ENCODE data around the gene UPK1B. TPM values are rescaled to one million over a fixed set of nuclear protein-coding genes. Genes with fewer than 3 reads are reported as not detected.
A peak's percentile ranks its signal among the peaks of the same experiment; 100 is the strongest.

The UPK1B gene
- polyA plus RNA-seq, 2 of the 4 experiments (the other 2 are of a cell fraction), result 7.1 to 36.7 TPM

DNA sequence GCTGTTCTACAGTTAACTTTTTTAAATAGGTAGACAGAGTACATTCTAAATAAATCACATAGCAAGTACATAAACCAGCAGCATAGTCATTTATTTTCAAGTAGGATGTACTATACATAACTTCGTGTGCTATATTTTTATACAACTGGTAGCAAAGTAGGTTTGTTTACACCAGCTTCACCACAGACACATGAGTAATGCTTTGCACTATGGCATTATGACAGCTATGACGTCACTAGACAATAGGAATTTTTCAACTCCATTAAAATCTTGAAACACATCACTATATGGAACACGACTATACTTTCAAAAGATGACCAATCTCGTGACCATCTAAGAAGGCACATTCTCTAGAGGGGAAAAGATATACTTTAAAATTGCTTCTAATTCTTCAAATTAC, 23.9 kb upstream of the UPK1B start:
- CTCF ChIA-PET, result interaction anchor here (0.9 to 1.3 kb wide), 3 partner anchors 8 to 265 kb away, joined by 4 to 5 read pairs (median 4); no protein-coding TSS in a partner anchor
- WGBS (ENCODE audit: missing lambda C conversion rate), result 21% methylated on average over 4 of the region's 4 CpGs
- peak overlapping the region; percentile 45 to 78 for H3K27ac ChIP-seq
- H3K9me3 ChIP-seq, result peaks cover 16% of the 10 kb centered on the region; the same call in 2 of the 3 replicates
- peak overlapping the region; percentile 43 for H3K4me2 ChIP-seq
- TF ChIP-seq PHF8 (IDR thresholded peaks at IDR 0.05; ENCODE audit: borderline replicate concordance, low read depth) (no peak), FOSL2 (IDR thresholded peaks at IDR 0.05) (no peak), FOSL2 (CRISPR knock-in tag; IDR thresholded peaks at IDR 0.05) (peak; percentile 89), TP53 (CRISPR knock-in tag; IDR thresholded peaks at IDR 0.05) (no peak), RNF2 (IDR thresholded peaks at IDR 0.05; ENCODE audit: borderline replicate concordance, low read depth) (no peak), ZSCAN20 (CRISPR knock-in tag; IDR thresholded peaks at IDR 0.05) (no peak), EP300 (IDR thresholded peaks at IDR 0.05) (no peak), HOXB5 (CRISPR knock-in tag; IDR thresholded peaks at IDR 0.05) (no peak), HDAC2 (IDR thresholded peaks at IDR 0.05) (no peak), SREBF2 (IDR thresholded peaks at IDR 0.05) (no peak), NR3C1 (IDR thresholded peaks at IDR 0.05) (no peak), JUNB (IDR thresholded peaks at IDR 0.05) (no peak), GATA3 (IDR thresholded peaks at IDR 0.05; ENCODE audit: borderline replicate concordance) (peak; percentile 40; the same call in 1 of the 2 replicates), MYC (IDR thresholded peaks at IDR 0.05; ENCODE audit: borderline replicate concordance, low read length) (no peak)
- TF ChIP-seq, protein P1, sequence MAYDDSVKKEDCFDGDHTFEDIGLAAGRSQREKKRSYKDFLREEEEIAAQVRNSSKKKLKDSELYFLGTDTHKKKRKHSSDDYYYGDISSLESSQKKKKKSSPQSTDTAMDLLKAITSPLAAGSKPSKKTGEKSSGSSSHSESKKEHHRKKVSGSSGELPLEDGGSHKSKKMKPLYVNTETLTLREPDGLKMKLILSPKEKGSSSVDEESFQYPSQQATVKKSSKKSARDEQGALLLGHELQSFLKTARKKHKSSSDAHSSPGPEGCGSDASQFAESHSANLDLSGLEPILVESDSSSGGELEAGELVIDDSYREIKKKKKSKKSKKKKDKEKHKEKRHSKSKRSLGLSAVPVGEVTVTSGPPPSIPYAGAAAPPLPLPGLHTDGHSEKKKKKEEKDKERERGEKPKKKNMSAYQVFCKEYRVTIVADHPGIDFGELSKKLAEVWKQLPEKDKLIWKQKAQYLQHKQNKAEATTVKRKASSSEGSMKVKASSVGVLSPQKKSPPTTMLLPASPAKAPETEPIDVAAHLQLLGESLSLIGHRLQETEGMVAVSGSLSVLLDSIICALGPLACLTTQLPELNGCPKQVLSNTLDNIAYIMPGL (CRISPR knock-in tag; IDR thresholded peaks at IDR 0.05; ENCODE audit: borderline replicate concordance), result no peak
- TF ChIP-seq, protein P2, sequence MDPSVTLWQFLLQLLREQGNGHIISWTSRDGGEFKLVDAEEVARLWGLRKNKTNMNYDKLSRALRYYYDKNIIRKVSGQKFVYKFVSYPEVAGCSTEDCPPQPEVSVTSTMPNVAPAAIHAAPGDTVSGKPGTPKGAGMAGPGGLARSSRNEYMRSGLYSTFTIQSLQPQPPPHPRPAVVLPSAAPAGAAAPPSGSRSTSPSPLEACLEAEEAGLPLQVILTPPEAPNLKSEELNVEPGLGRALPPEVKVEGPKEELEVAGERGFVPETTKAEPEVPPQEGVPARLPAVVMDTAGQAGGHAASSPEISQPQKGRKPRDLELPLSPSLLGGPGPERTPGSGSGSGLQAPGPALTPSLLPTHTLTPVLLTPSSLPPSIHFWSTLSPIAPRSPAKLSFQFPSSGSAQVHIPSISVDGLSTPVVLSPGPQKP (IDR thresholded peaks at IDR 0.05; ENCODE audit: low read depth, low read length), result no peak
- TF ChIP-seq, protein P3, sequence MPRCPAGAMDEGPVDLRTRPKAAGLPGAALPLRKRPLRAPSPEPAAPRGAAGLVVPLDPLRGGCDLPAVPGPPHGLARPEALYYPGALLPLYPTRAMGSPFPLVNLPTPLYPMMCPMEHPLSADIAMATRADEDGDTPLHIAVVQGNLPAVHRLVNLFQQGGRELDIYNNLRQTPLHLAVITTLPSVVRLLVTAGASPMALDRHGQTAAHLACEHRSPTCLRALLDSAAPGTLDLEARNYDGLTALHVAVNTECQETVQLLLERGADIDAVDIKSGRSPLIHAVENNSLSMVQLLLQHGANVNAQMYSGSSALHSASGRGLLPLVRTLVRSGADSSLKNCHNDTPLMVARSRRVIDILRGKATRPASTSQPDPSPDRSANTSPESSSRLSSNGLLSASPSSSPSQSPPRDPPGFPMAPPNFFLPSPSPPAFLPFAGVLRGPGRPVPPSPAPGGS (IDR thresholded peaks at IDR 0.05), result no peak
- TF ChIP-seq, protein P4, sequence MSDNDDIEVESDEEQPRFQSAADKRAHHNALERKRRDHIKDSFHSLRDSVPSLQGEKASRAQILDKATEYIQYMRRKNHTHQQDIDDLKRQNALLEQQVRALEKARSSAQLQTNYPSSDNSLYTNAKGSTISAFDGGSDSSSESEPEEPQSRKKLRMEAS (IDR thresholded peaks at IDR 0.05), result 0 out of 2 replicates have a peak, but pooled peaks have one; percentile 45
- H3K4me3 ChIP-seq, result no peak overlapping the region
- ATAC-seq, result peak; percentile 52 to 55; a peak in 3 of 6 replicates
- FAIRE-seq, result peak; percentile 79
- DNase-seq (ENCODE audit: low read depth in 1 of 2, low spot score in 1 of 2), result peak in 1 of 2 experiments; percentile 75
- peaks cover 33% of the 10 kb centered on the region for H3K4me1 ChIP-seq
- POLR2A ChIA-PET, result interaction anchor here (0.9 kb wide), 1 partner anchor 314 kb away, joined by 4 read pairs; the partner anchor contains the start of gene TMEM39A

DNA sequence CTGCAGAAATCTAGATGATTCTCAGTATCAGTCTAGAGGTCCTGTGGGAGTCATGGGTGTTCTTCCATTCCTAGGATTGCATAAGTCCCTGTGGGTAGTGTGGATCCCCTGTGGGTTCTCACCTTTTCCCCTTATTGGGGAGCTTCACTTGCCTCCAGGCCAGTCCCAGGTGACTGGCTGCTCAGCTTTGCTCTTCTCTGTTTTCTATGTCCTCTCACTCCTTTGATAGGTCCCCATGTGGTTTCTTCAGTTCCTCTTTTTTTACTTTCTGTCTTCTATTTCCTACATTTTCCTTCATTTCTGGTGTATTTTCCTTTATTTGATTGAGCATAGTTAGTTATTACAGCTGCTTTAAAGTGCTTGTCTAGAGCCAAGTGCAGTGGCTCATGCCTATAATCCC, 16.5 kb upstream of the UPK1B start:
- Histone ChIP-seq H3K9me3 (peaks cover 30% of the 10 kb centered on the region), H3K27ac (no peak overlapping the region), H3K4me2 (no peak overlapping the region), H3K4me3 (no peak overlapping the region), H3K4me1 (peaks cover 7% of the 10 kb centered on the region; the same call in 1 of the 3 replicates)
- FAIRE-seq (no peak), ATAC-seq (no peak), DNase-seq (ENCODE audit: low read depth in 1 of 2, low spot score in 1 of 2) (no peak)
- CTCF ChIA-PET, result interaction anchor here (0.8 to 3.6 kb wide), 4 partner anchors 8 to 70 kb away, joined by 3 to 12 read pairs (median 4); partner anchors contain the start of gene TEX55
- TF ChIP-seq NPAS2 (CRISPR knock-in tag; IDR thresholded peaks at IDR 0.05; ENCODE audit: borderline replicate concordance) (no peak), FOSL2 (IDR thresholded peaks at IDR 0.05) (no peak), FOSL2 (CRISPR knock-in tag; IDR thresholded peaks at IDR 0.05) (no peak)
- TF ChIP-seq, protein P5, sequence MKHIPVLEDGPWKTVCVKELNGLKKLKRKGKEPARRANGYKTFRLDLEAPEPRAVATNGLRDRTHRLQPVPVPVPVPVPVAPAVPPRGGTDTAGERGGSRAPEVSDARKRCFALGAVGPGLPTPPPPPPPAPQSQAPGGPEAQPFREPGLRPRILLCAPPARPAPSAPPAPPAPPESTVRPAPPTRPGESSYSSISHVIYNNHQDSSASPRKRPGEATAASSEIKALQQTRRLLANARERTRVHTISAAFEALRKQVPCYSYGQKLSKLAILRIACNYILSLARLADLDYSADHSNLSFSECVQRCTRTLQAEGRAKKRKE (CRISPR knock-in tag; IDR thresholded peaks at IDR 0.05; ENCODE audit: low read depth), result no peak
- POLR2A ChIA-PET, result no interaction called here
